PC-3 (cell line): Measurements from ENCODE around the gene PLXDC1. TPM values are rescaled to one million over a fixed set of nuclear protein-coding genes. Genes with fewer than 3 reads are reported as not detected.

ENCODE experiments used
- ATAC-seq: fragments of 200-7000 bp; cut with Tn5 transposase; 2 replicates; pipeline ENCODE4 v1.9.1; 2020; ENCODE audit warnings: mild to moderate bottlenecking, moderate library complexity
- BruUV-seq: library from RNA; stranded (reverse); fragments of 400-500 nt; replicated peaks from 2 replicates; lab custom pipeline; 2021; lab: Mats Ljungman, UMichigan
- CTCF ChIA-PET: fragments of 300-600 bp; sonication (Branson Sonifier 250); formaldehyde crosslinking; loops from one replicate; lab custom pipeline; 2022; ENCODE audit warnings: antibody characterized with exemption; lab: Charles Lee
- POLR2A ChIA-PET: fragments of 300-600 bp; sonication (Branson Sonifier 250); formaldehyde crosslinking; loops from one replicate; lab custom pipeline; 2022; ENCODE audit warnings: antibody characterized with exemption; ENCODE audit not compliant: unreplicated experiment; lab: Charles Lee
- DNase-seq: peaks from one replicate; pipeline ENCODE4 v3.0.0-alpha.2; 2015
- H2AFZ ChIP-seq: fragments of 300-600 bp; sonication (generic); 2 replicates; pipeline ENCODE4 v1.6.0; 2016; ENCODE audit warnings: antibody characterized with exemption, low read length
- H3F3A ChIP-seq: fragments of 300-600 bp; sonication (generic); one replicate; pipeline ENCODE4 v1.6.0; 2017; ENCODE audit warnings: antibody characterized with exemption, low read length, control low read depth, mild to moderate bottlenecking; ENCODE audit not compliant: unreplicated experiment
- H3K27ac ChIP-seq: fragments of 300-600 bp; sonication (generic); 2 replicates; pipeline ENCODE4 v1.5.1; 2016; ENCODE audit warnings: mild to moderate bottlenecking, low read length
- H3K27me3 ChIP-seq: fragments of 300-600 bp; sonication (generic); 2 replicates; pipeline ENCODE4 v1.6.1; 2016; ENCODE audit warnings: low read length, mixed read lengths
- H3K36me3 ChIP-seq: fragments of 300-600 bp; sonication (generic); 2 replicates; pipeline ENCODE4 v1.6.1; 2016; ENCODE audit warnings: low read depth, mixed run types, low read length, mixed read lengths
- H3K4me1 ChIP-seq: fragments of 300-600 bp; sonication (generic); 2 replicates; pipeline ENCODE4 v1.5.1; 2016; ENCODE audit warnings: low read length; ENCODE audit not compliant: insufficient read depth
- H3K4me2 ChIP-seq: fragments of 300-600 bp; sonication (generic); 2 replicates; pipeline ENCODE4 v1.6.0; 2016; ENCODE audit warnings: low read length
- H3K4me3 ChIP-seq: fragments of 300-600 bp; sonication (generic); 2 replicates; pipeline ENCODE4 v1.5.1; 2016; ENCODE audit warnings: mild to moderate bottlenecking, low read length, mixed read lengths
- H3K79me2 ChIP-seq: fragments of 300-600 bp; sonication (generic); 2 replicates; pipeline ENCODE4 v1.6.1; 2017; ENCODE audit warnings: low read length, mixed read lengths
- H3K9ac ChIP-seq: fragments of 300-600 bp; sonication (generic); 2 replicates; pipeline ENCODE4 v1.6.0; 2016; ENCODE audit warnings: mild to moderate bottlenecking, low read length
- H3K9me2 ChIP-seq: fragments of 300-600 bp; sonication (generic); replicated peaks from 2 replicates; pipeline ENCODE4 v1.6.1; 2016; ENCODE audit warnings: mixed run types, low read length, mixed read lengths
- H3K9me3 ChIP-seq: fragments of 300-600 bp; sonication (generic); 2 replicates; pipeline ENCODE4 v1.6.1; 2016; ENCODE audit warnings: low read length, mixed read lengths
- H4K20me1 ChIP-seq: fragments of 300-600 bp; sonication (generic); 2 replicates; pipeline ENCODE4 v1.6.1; 2016; ENCODE audit warnings: low read length, mixed read lengths
- EZH2 ChIP-seq: fragments of 300-600 bp; sonication (generic); IDR thresholded peaks from one replicate; pipeline ENCODE4 v1.6.1; 2017; ENCODE audit warnings: antibody characterized with exemption, mild to moderate bottlenecking, low read length; ENCODE audit not compliant: unreplicated experiment
- EZH2phosphoT487 ChIP-seq: fragments of 300-600 bp; sonication (generic); IDR thresholded peaks from 2 replicates; pipeline ENCODE4 v1.6.1; 2018; ENCODE audit warnings: mild to moderate bottlenecking, antibody characterized with exemption, low read length, borderline replicate concordance
- intact Hi-C: fragments of 100-400 bp; cut with micrococcal nuclease; formaldehyde crosslinking; loops from 2 replicates; pipeline ENCODE4 v1.9.0; 2023
- total RNA-seq: library from RNA; depleted of rRNA; stranded (reverse); fragments of >200 nt; gene quantifications from 2 replicates; pipeline ENCODE4 v1.2.3, GENCODE V29; 2014
- TF ChIP-seq, protein P1 (sequence below): fragments of 300-600 bp; sonication (generic); conservative IDR thresholded peaks from 2 replicates; pipeline ENCODE4 v1.5.1; 2017; ENCODE audit warnings: antibody characterized with exemption, low read depth, mild to moderate bottlenecking, low read length

PLXDC1 gene
- total RNA-seq, 1 experiment from 2014 or later: not detected

DNA sequence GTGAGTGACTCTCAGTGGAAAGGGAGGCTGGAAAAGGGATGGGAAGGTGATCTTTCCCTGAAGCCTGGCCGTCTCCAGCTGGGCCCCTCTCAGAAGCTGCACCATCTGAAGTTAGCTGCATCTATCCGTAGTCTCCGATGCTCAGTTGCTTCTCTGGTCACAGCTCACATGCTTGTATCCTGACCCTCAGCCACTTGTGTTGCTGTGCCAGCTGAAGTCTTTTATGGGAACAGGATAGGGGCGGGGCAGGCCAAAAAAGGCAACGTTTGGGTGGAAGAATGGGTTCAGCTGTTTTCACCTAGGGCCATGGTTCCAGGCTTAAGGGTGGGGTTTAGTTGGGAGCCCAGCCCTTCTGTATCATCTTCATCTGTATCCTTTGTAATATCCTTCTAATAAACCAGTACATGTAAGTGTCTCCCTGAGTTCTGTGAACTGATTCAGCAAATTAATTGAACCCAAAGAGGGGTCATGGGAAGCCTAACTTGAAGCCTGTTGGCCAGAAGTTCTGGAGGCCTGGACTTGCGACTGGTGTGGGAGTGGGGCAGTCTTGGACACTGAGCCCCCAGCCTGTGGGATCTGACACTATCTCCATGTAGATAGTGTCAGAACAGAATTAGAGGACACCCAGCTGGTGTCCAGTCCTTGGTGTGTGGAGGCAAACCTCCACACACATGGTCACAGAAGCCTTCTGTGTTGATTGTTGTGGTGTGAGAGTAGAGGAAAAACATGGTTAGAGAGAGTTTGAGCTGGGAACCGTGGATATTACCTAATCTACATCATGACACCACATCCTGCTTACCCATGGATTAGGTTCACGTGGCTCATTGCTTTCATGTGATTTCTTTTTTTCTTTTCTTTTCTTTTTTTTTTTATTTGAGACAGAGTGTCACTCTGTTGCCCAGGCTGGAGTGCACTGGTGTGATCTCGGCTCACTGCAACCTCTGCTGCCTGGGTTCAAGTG is 135.0 kb downstream of the PLXDC1 start:
- Histone ChIP-seq H3K4me2 (no peak overlapping the region), H3K27me3 (no peaks in the 10 kb centered on the region), H3K9me2 (no peaks in the 10 kb centered on the region), H3K36me3 (no peaks in the 10 kb centered on the region), H3K9me3 (no peaks in the 10 kb centered on the region), H3F3A (no peaks in the 10 kb centered on the region), H2AFZ (no peak overlapping the region), H3K4me3 (no peak overlapping the region), H3K9ac (no peak overlapping the region), H3K27ac (no peak overlapping the region), H3K4me1 (no peaks in the 10 kb centered on the region), H4K20me1 (no peaks in the 10 kb centered on the region), H3K79me2 (no peaks in the 10 kb centered on the region)
- no peak for DNase-seq
- no peak for TF ChIP-seq EZH2
- TF ChIP-seq, protein P1, sequence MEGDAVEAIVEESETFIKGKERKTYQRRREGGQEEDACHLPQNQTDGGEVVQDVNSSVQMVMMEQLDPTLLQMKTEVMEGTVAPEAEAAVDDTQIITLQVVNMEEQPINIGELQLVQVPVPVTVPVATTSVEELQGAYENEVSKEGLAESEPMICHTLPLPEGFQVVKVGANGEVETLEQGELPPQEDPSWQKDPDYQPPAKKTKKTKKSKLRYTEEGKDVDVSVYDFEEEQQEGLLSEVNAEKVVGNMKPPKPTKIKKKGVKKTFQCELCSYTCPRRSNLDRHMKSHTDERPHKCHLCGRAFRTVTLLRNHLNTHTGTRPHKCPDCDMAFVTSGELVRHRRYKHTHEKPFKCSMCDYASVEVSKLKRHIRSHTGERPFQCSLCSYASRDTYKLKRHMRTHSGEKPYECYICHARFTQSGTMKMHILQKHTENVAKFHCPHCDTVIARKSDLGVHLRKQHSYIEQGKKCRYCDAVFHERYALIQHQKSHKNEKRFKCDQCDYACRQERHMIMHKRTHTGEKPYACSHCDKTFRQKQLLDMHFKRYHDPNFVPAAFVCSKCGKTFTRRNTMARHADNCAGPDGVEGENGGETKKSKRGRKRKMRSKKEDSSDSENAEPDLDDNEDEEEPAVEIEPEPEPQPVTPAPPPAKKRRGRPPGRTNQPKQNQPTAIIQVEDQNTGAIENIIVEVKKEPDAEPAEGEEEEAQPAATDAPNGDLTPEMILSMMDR: no peak
- TF ChIP-seq EZH2phosphoT487: no peak
- BruUV-seq: no TSS peak
- intact Hi-C loops: no loop called here
- ATAC-seq: no peak
- CTCF ChIA-PET: no interaction called here
- POLR2A ChIA-PET: no interaction called here

DNA sequence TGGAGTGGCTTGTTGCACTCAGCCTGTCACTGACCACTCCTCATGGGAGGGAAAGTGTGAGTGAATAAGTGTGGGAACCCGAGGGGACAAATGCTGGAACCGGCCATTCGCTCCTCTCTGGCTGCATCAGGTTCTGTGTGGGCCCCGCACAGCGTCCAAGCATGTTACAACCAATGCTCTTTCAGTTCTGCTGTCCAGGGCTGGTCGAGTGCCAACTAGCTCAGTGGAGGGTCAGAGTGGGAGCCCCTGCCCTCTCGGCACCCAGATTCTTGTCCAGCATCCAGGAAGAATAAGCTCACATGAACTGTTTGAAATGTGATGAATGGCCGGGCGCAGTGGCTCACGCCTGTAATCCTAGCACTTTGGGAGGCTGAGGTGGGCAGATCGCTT is 135.9 kb downstream of the PLXDC1 start:
- H2AFZ ChIP-seq: no peak overlapping the region
- H3K27ac ChIP-seq: no peak overlapping the region
- no peak overlapping the region for H3K4me3 ChIP-seq
- H3K9ac ChIP-seq: no peak overlapping the region
- H3K4me1 ChIP-seq: no peaks in the 10 kb centered on the region
- no peaks in the 10 kb centered on the region for H3K27me3 ChIP-seq
- no peaks in the 10 kb centered on the region for H3K36me3 ChIP-seq
- H3K9me2 ChIP-seq: no peaks in the 10 kb centered on the region
- H3K79me2 ChIP-seq: no peaks in the 10 kb centered on the region
- no peaks in the 10 kb centered on the region for H3F3A ChIP-seq
- CTCF ChIA-PET: no interaction called here
- intact Hi-C loops: no loop called here
- DNase-seq: no peak
- H4K20me1 ChIP-seq: no peaks in the 10 kb centered on the region
- POLR2A ChIA-PET: no interaction called here
- H3K9me3 ChIP-seq: no peaks in the 10 kb centered on the region
- ATAC-seq: no peak
- TF ChIP-seq, protein P1: no peak
- TF ChIP-seq EZH2 (no peak), EZH2phosphoT487 (no peak)
- BruUV-seq: no TSS peak
- H3K4me2 ChIP-seq: no peak overlapping the region
